SK-N-SH (cell line): ENCODE results near the gene CBX8. TPM values are rescaled to one million over a fixed set of nuclear protein-coding genes. Genes with fewer than 3 reads are reported as not detected.

Experiments used
- CTCF ChIA-PET: fragments of 300-600, 350-600 bp; formaldehyde crosslinking; extraction: SDS; loops from one replicate; lab custom pipeline; 2021; lab: Yijun Ruan, JAX
- POLR2A ChIA-PET: fragments of 350-600 bp; sonication (Branson Sonifier 250); formaldehyde crosslinking; extraction: SDS; loops from one replicate; lab custom pipeline; 2020; ENCODE audit warnings: antibody characterized with exemption, inconsistent platforms; lab: Yijun Ruan, JAX
- DNase-seq: peaks from one replicate; pipeline ENCODE4 v3.0.0; 2012
- H2AFZ ChIP-seq: fragments of 200-600 bp; sonication (generic); 2 replicates; pipeline ENCODE4 v1.8.1; 2016; ENCODE audit warnings: antibody characterized with exemption, mild to moderate bottlenecking, low read depth
- H3F3A ChIP-seq: fragments of 200-600 bp; sonication (generic); replicated peaks from 2 replicates; pipeline ENCODE3; 2016; ENCODE audit warnings: antibody characterized with exemption, mild to moderate bottlenecking; ENCODE audit not compliant: insufficient read depth
- H3K27ac ChIP-seq, 2 experiments: fragments of 200-500 bp in 1 of 2; fragments of 200-600 bp in 1 of 2; sonication (Bioruptor generic) in 1 of 2; sonication (generic), shearing (Covaris generic) in 1 of 2; 2 replicates each; pipeline versions ENCODE4 v1.5.1 to v1.6.1; 2014 to 2016; ENCODE audit warnings: low read depth in 2 of 2, inconsistent platforms in 1 of 2, low read length in 1 of 2, mild to moderate bottlenecking in 1 of 2, mixed read lengths in 1 of 2
- H3K27me3 ChIP-seq: fragments of 200-600 bp; sonication (generic), shearing (Covaris generic); 2 replicates; pipeline ENCODE4 v1.6.1; 2016; ENCODE audit warnings: mixed run types; ENCODE audit not compliant: insufficient read depth
- H3K36me3 ChIP-seq, 2 experiments: fragments of 200-500 bp in 1 of 2; fragments of 200-600 bp in 1 of 2; sonication (Bioruptor generic) in 1 of 2; sonication (generic) in 1 of 2; replicated peaks in 1 of 2; 2 replicates each; pipeline versions ENCODE3 to v1.5.1; 2014 to 2016; ENCODE audit warnings: low read length in 1 of 2, mild to moderate bottlenecking in 1 of 2; ENCODE audit not compliant: insufficient read depth in 2 of 2, control insufficient read depth in 1 of 2
- H3K4me1 ChIP-seq, 2 experiments: fragments of 200-500 bp in 1 of 2; fragments of 200-600 bp in 1 of 2; sonication (Bioruptor generic) in 1 of 2; sonication (generic), shearing (Covaris generic) in 1 of 2; 2 replicates each; pipeline versions ENCODE4 v1.5.1 to v1.6.1; 2014 to 2016; ENCODE audit warnings: low read depth in 1 of 2, low read length in 1 of 2, mixed run types in 1 of 2; ENCODE audit not compliant: insufficient read depth in 2 of 2, control insufficient read depth in 1 of 2
- H3K4me2 ChIP-seq: fragments of 200-600 bp; sonication (generic), shearing (Covaris generic); 2 replicates; pipeline ENCODE4 v1.6.1; 2017; ENCODE audit warnings: mixed run types
- H3K4me3 ChIP-seq, 2 experiments: fragments of 200-500 bp in 1 of 2; fragments of 200-600 bp in 1 of 2; sonication (Bioruptor generic) in 1 of 2; sonication (generic), shearing (Covaris generic) in 1 of 2; 2 replicates each; pipeline versions ENCODE4 v1.5.1 to v1.8.1; 2014 to 2016; ENCODE audit warnings: low read depth in 2 of 2, inconsistent platforms in 1 of 2, low read length in 1 of 2, mild to moderate bottlenecking in 1 of 2, mixed read lengths in 1 of 2, moderate library complexity in 1 of 2
- H3K79me2 ChIP-seq: fragments of 200-600 bp; sonication (generic); 2 replicates; pipeline ENCODE4 v1.8.1; 2017; ENCODE audit warnings: mild to moderate bottlenecking; ENCODE audit not compliant: insufficient read depth
- H3K9ac ChIP-seq: fragments of 200-600 bp; sonication (generic); 2 replicates; pipeline ENCODE4 v1.6.1; 2017; ENCODE audit warnings: mixed run types
- H3K9me2 ChIP-seq: fragments of 200-600 bp; sonication (generic); 2 replicates; pipeline ENCODE4 v1.6.1; 2017; ENCODE audit warnings: mixed run types
- H3K9me3 ChIP-seq: fragments of 200-600 bp; sonication (generic); 2 replicates; pipeline ENCODE4 v1.6.1; 2017; ENCODE audit warnings: mixed run types, mild to moderate bottlenecking, moderate library complexity
- H4K20me1 ChIP-seq: fragments of 200-600 bp; sonication (generic); 2 replicates; pipeline ENCODE4 v1.6.1; 2017; ENCODE audit warnings: mild to moderate bottlenecking, mixed run types; ENCODE audit not compliant: insufficient read depth
- CHD2 ChIP-seq: fragments of 150-350 bp; IDR thresholded peaks from 2 replicates; pipeline ENCODE4 v1.6.1; 2018; ENCODE audit warnings: low read length; ENCODE audit not compliant: partially characterized antibody
- CTCF ChIP-seq: fragments of 200-600 bp; sonication (generic); IDR thresholded peaks from 2 replicates; pipeline ENCODE4 v1.6.1; 2017; ENCODE audit warnings: antibody characterized with exemption, mild to moderate bottlenecking, moderate library complexity
- EP300 ChIP-seq, 2 experiments: IDR thresholded peaks; 2 replicates each; pipeline versions ENCODE4 v1.4.0 to v1.6.1; 2012; ENCODE audit warnings: borderline replicate concordance in 1 of 2, low read depth in 1 of 2, low read length in 1 of 2
- EZH2phosphoT487 ChIP-seq: fragments of 200-600 bp; sonication (generic); IDR thresholded peaks from 2 replicates; pipeline ENCODE4 v1.6.1; 2017; ENCODE audit warnings: low read depth, mixed run types, mild to moderate bottlenecking, antibody characterized with exemption, moderate library complexity, borderline replicate concordance
- FOSL2 ChIP-seq: IDR thresholded peaks from 2 replicates; pipeline ENCODE4 v1.4.0; 2012; ENCODE audit warnings: low read depth, mild to moderate bottlenecking, moderate library complexity, borderline replicate concordance
- GABPA ChIP-seq: IDR thresholded peaks from 2 replicates; pipeline ENCODE4 v1.4.0; 2012; ENCODE audit warnings: low read depth, mild to moderate bottlenecking
- MEF2A ChIP-seq: IDR thresholded peaks from 2 replicates; pipeline ENCODE4 v1.4.0; 2012; ENCODE audit warnings: low read depth, borderline replicate concordance
- MXI1 ChIP-seq: IDR thresholded peaks from 2 replicates; pipeline ENCODE4 v1.6.1; 2012; ENCODE audit warnings: mild to moderate bottlenecking, low read depth, low read length, improper control_type of control experiment
- NFIC ChIP-seq: IDR thresholded peaks from 2 replicates; pipeline ENCODE4 v1.4.0; 2012; ENCODE audit warnings: borderline replicate concordance
- POLR2AphosphoS5 ChIP-seq: IDR thresholded peaks from 2 replicates; pipeline ENCODE4 v1.6.1; 2012; ENCODE audit warnings: low read depth, low read length
- RFX5 ChIP-seq: IDR thresholded peaks from 2 replicates; pipeline ENCODE4 v1.6.1; 2012; ENCODE audit warnings: mild to moderate bottlenecking, improper control_type of control experiment, low read length
- RXRA ChIP-seq: IDR thresholded peaks from 2 replicates; pipeline ENCODE4 v1.4.0; 2012; ENCODE audit warnings: low read depth, mild to moderate bottlenecking, borderline replicate concordance
- SIN3A ChIP-seq: IDR thresholded peaks from 2 replicates; pipeline ENCODE4 v1.6.1; 2012; ENCODE audit warnings: low read depth, mild to moderate bottlenecking, low read length, moderate library complexity, borderline replicate concordance
- WGBS: methylation state at CpG from one replicate; pipeline ENCODE4 v1.1.6; 2017; ENCODE audit warnings: low lambda C conversion rate; 5-methylcytosine and 5-hydroxymethylcytosine counted together
- polyA plus RNA-seq, 3 experiments: library from polyadenylated mRNA; depleted of rRNA; stranded (reverse); fragments of >200 nt; gene quantifications; 2 replicates each; pipeline ENCODE4 v1.2.3, GENCODE V29; 2012

Gene CBX8
- polyA plus RNA-seq, 1 of the 3 experiments (the other 2 are of a cell fraction), result 2.9 TPM

GRCh38 chr17:79791735-79792161, 5.1 kb downstream of the CBX8 start (continued):
- TF ChIP-seq CTCF (no peak), RXRA (no peak), NFIC (no peak), CHD2 (no peak), GABPA (no peak)

GRCh38 chr17:79790805-79791734, 5.8 kb downstream of the CBX8 start:
- H3K4me1 ChIP-seq, result peaks cover 16 to 62% of the 10 kb centered on the region in 2 experiments; a peak in 3 of 4 replicates
- peaks cover 12% of the 10 kb centered on the region for H3F3A ChIP-seq
- TF ChIP-seq CHD2, result no peak
- no peak for TF ChIP-seq MEF2A
- no peak for TF ChIP-seq EZH2phosphoT487
- no peak for TF ChIP-seq MXI1
- no peak for TF ChIP-seq RFX5
- no peak for TF ChIP-seq EP300 (IDR thresholded peaks at IDR 0.05; ENCODE audit: borderline replicate concordance in 1 of 2, low read depth in 1 of 2, low read length in 1 of 2)
- TF ChIP-seq RXRA, result no peak
- no peak for TF ChIP-seq FOSL2
- TF ChIP-seq SIN3A, result no peak
- TF ChIP-seq POLR2AphosphoS5, result no peak
- H3K79me2 ChIP-seq, result peaks cover 11% of the 10 kb centered on the region
- ChIA-PET POLR2A (no interaction called here), CTCF (interaction anchor here (0.6 to 2.6 kb wide), 2 partner anchors 18 to 20 kb away, joined by 3 to 8 read pairs; no protein-coding TSS in a partner anchor)
- no peaks in the 10 kb centered on the region for H3K9me2 ChIP-seq
- H3K4me3 ChIP-seq, result no peak overlapping the region
- H3K36me3 ChIP-seq, result peaks cover 0 to 24% of the 10 kb centered on the region in 2 experiments
- 74% methylated on average over 61 of the region's 68 CpGs for WGBS
- H2AFZ ChIP-seq, result no peak overlapping the region
- no peak overlapping the region for H3K9ac ChIP-seq
- peaks cover 13% of the 10 kb centered on the region for H4K20me1 ChIP-seq
- DNase-seq, result peak; percentile 81
- no peak overlapping the region for H3K27ac ChIP-seq
- no peaks in the 10 kb centered on the region for H3K9me3 ChIP-seq
- H3K27me3 ChIP-seq, result no peaks in the 10 kb centered on the region
- no peak overlapping the region for H3K4me2 ChIP-seq
